GM19452 (cell line): ENCODE results near the gene MADD.

Experiments
- ATAC-seq: cut with Tn5 transposase; IDR thresholded peaks from one replicate; pipeline ENCODE4 v1.9.1; 2021; ENCODE audit not compliant: unreplicated experiment

The MADD gene

GRCh38 chr11:47251751-47252150 lies 18.2 kb upstream of the MADD start:
- ATAC-seq = no peak

GRCh38 chr11:47253660-47254059 lies 16.3 kb upstream of the MADD start:
- ATAC-seq = no peak

GRCh38 chr11:47254386-47254785 lies 15.5 kb upstream of the MADD start:
- no peak for ATAC-seq

- no peak for ATAC-seq
These were observed 13.6 kb upstream of the MADD start for GRCh38 chr11:47256374-47256773.

- ATAC-seq = no peak
These were observed 12.8 kb upstream of the MADD start for GRCh38 chr11:47257177-47257516.

GRCh38 chr11:47257517-47258316 lies 12.2 kb upstream of the MADD start, which contains the start of gene NR1H3:
Gene NR1H3, plus strand, starts transcription at chr11:47257996. Its CDS starts 1,221 bp downstream, at chr11:47259217.
- no peak for ATAC-seq

GRCh38 chr11:47258317-47258902 lies 11.5 kb upstream of the MADD start:
- ATAC-seq = no peak

- ATAC-seq = no peak
These were observed 10.5 kb upstream of the MADD start for GRCh38 chr11:47259232-47259977.

GRCh38 chr11:47260366-47260765 lies 9.6 kb upstream of the MADD start:
- ATAC-seq = no peak

GRCh38 chr11:47261291-47261800 lies 8.6 kb upstream of the MADD start:
- no peak for ATAC-seq

GRCh38 chr11:47264119-47264518 lies 5.8 kb upstream of the MADD start:
- ATAC-seq = no peak

GRCh38 chr11:47264521-47264920 lies 5.4 kb upstream of the MADD start:
- ATAC-seq = no peak

GRCh38 chr11:47267876-47268275 lies 2.1 kb upstream of the MADD start:
- ATAC-seq = no peak

GRCh38 chr11:47268448-47269001 lies 1.4 kb upstream of the MADD start:
- no peak for ATAC-seq

GRCh38 chr11:47269002-47269828 lies 718 bp upstream of the MADD start:
- ATAC-seq = peak; percentile 48

- no peak for ATAC-seq
These were observed 668 bp downstream of the MADD start for GRCh38 chr11:47270331-47271271.

- ATAC-seq = no peak
These were observed 1.4 kb downstream of the MADD start for GRCh38 chr11:47271328-47271727.

GRCh38 chr11:47271961-47272661 lies 2.2 kb downstream of the MADD start:
- no peak for ATAC-seq

- ATAC-seq = no peak
These were observed 2.8 kb downstream of the MADD start for GRCh38 chr11:47272706-47273105.
